Endothelial cell (in vitro differentiated cells): Measurements from ENCODE around the gene GRAP2. TPM values are rescaled to one million over a fixed set of nuclear protein-coding genes. Genes with fewer than 3 reads are reported as not detected.

Experiments used
- DNase-seq: peaks from one replicate; pipeline ENCODE4 v3.0.0; 2021; ENCODE audit warnings: low spot score
- H3K27ac Mint-ChIP-seq: one replicate; pipeline ENCODE4 v1.8.0; 2021; ENCODE audit warnings: mixed read lengths, inconsistent platforms; ENCODE audit not compliant: unreplicated experiment
- H3K27me3 Mint-ChIP-seq: one replicate; pipeline ENCODE4 v1.8.0; 2021; ENCODE audit warnings: mild to moderate bottlenecking, moderate library complexity, mixed read lengths, inconsistent platforms; ENCODE audit not compliant: unreplicated experiment
- H3K36me3 Mint-ChIP-seq: one replicate; pipeline ENCODE4 v1.8.0; 2021; ENCODE audit warnings: mild to moderate bottlenecking, low read depth, mixed read lengths, inconsistent platforms; ENCODE audit not compliant: unreplicated experiment
- H3K4me1 Mint-ChIP-seq: one replicate; pipeline ENCODE4 v1.8.0; 2021; ENCODE audit warnings: mild to moderate bottlenecking, mixed read lengths, inconsistent platforms; ENCODE audit not compliant: unreplicated experiment
- H3K4me3 Mint-ChIP-seq: one replicate; pipeline ENCODE4 v1.8.0; 2021; ENCODE audit warnings: mild to moderate bottlenecking, mixed read lengths, inconsistent platforms; ENCODE audit not compliant: unreplicated experiment
- H3K9me3 Mint-ChIP-seq: one replicate; pipeline ENCODE4 v1.8.0; 2021; ENCODE audit warnings: mixed read lengths, inconsistent platforms; ENCODE audit not compliant: unreplicated experiment
- CTCF ChIP-seq: fragments of 200-600 bp; sonication (generic); IDR thresholded peaks from one replicate; pipeline ENCODE4 v1.5.0; 2021; ENCODE audit warnings: antibody characterized with exemption; ENCODE audit not compliant: unreplicated experiment
- total RNA-seq: library from RNA; stranded (reverse); fragmentation: NEBNext Ultra II Directional; extraction: Animal tissue kit (Norgen Biotek cat#: 25700); gene quantifications from one replicate; pipeline ENCODE4 v1.2.1, GENCODE V29; 2021; ENCODE audit not compliant: unreplicated experiment

The GRAP2 gene
- total RNA-seq, 1 donor from 2014 or later = 20.5 TPM

DNA sequence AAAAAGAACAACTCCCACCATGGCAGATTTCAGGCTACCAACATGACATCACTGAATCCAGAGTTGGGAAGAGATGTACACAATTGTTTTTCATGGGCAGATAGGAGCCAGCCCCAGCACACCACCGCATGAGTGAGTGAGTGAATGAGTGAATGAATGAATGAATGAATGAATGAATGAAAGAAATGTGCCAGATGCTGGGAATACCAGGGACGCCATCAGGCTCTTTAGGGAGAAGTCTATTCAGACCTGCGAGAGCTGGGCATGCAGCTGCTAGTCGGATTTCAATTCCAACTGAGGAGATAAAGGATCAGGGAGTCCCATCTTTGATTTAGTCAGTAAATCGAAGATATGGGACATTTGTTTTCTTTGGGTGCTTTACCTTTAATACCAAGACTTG is 78.6 kb downstream of the GRAP2 start:
- Mint-ChIP-seq H3K27me3 (no peaks in the 10 kb centered on the region), H3K4me1 (no peaks in the 10 kb centered on the region), H3K4me3 (no peak overlapping the region), H3K9me3 (no peaks in the 10 kb centered on the region), H3K36me3 (no peaks in the 10 kb centered on the region), H3K27ac (no peak overlapping the region)
- no peak for TF ChIP-seq CTCF
- no peak for DNase-seq

DNA sequence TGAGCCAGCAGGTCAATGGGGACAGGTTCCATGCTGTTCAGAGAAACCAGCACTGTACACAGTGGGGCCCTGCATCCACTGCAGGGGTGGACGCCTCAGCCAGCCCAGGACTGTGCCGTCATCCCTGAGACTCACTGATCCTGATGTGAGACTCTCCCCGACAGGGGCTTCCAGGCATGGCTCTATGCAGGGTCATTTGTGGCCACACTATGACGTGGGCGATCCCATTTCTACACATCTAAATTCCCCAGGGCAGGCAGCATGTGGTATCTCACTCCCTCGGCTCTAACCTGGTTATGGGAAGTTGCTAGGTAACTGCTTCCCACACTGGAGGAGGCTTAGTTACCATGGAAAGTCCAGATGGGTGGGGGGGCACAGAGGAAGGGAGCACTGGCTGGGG is 79.7 kb downstream of the GRAP2 start:
- no peak overlapping the region for H3K4me3 Mint-ChIP-seq
- DNase-seq = no peak
- no peaks in the 10 kb centered on the region for H3K27me3 Mint-ChIP-seq
- no peaks in the 10 kb centered on the region for H3K36me3 Mint-ChIP-seq
- H3K27ac Mint-ChIP-seq = no peak overlapping the region
- no peak for TF ChIP-seq CTCF
- H3K9me3 Mint-ChIP-seq = no peaks in the 10 kb centered on the region
- no peaks in the 10 kb centered on the region for H3K4me1 Mint-ChIP-seq

DNA sequence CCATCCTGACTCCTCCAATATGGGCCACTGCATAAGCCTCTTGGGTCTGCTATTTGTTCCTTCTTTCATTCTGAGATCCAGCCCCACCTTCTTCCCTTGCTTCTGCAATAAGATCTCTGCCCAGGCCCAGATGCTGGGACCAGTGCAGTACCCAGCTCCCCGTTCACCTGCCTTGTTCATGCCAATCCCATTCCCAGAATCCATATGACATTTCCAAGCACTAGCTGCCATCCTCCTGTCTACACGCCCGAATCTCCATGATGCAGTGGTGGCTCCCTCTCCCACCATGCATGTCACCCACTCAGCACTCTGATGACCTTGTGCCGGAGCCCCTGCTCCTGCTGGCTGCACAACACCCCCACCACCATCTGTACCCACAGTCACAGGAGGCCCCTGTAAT is 82.5 kb downstream of the GRAP2 start:
- no peak for DNase-seq
- Mint-ChIP-seq H3K27me3 (no peaks in the 10 kb centered on the region), H3K36me3 (no peaks in the 10 kb centered on the region), H3K9me3 (no peaks in the 10 kb centered on the region), H3K27ac (no peak overlapping the region), H3K4me1 (no peaks in the 10 kb centered on the region), H3K4me3 (no peak overlapping the region)
- no peak for TF ChIP-seq CTCF

DNA sequence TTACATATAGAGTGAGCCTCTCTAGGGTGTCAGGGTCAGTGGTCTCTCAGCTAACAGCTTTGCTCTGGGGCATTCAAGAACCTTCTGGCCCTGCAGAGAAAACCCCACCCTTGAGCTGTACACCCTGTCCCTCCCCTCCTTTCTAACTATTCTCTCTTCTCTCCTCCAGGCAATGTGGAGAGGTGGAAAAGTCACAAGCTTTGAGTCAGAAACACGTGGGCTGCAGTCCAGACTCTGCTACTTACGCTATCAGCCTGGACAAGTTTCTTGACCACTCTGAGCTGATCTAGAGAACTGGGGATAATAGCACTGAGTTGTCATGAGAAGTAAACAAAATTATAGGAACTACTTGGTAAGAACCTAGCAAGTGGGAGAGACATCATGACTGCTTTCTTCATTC is 83.1 kb downstream of the GRAP2 start:
- no peaks in the 10 kb centered on the region for H3K27me3 Mint-ChIP-seq

GRCh38 chr22:39984746-39985145 is 83.9 kb downstream of the GRAP2 start:
- TF ChIP-seq CTCF = no peak
- Mint-ChIP-seq H3K27me3 (peaks cover 2% of the 10 kb centered on the region), H3K36me3 (no peaks in the 10 kb centered on the region), H3K27ac (no peak overlapping the region), H3K4me3 (no peak overlapping the region), H3K4me1 (no peaks in the 10 kb centered on the region), H3K9me3 (no peaks in the 10 kb centered on the region)
- no peak for DNase-seq

More for the DNA sequence above, 83.1 kb downstream of the GRAP2 start:
- no peaks in the 10 kb centered on the region for H3K36me3 Mint-ChIP-seq
- no peak overlapping the region for H3K27ac Mint-ChIP-seq
- H3K4me1 Mint-ChIP-seq = no peaks in the 10 kb centered on the region
- no peak for TF ChIP-seq CTCF
- H3K9me3 Mint-ChIP-seq = no peaks in the 10 kb centered on the region
- DNase-seq = no peak
- H3K4me3 Mint-ChIP-seq = no peak overlapping the region
